HepG2 (cell line): Measurements from ENCODE around the gene FOXA1. TPM values are rescaled to one million over a fixed set of nuclear protein-coding genes. Genes with fewer than 3 reads are reported as not detected.
A peak's percentile ranks its signal among the peaks of the same experiment; 100 is the strongest.

Experiments used
- ARID5B ChIP-seq: IDR thresholded peaks from 2 replicates; pipeline ENCODE4 v1.4.0; 2020; ENCODE audit warnings: mild to moderate bottlenecking, missing genetic modification reagents
- NFAT5 ChIP-seq: sonication (generic); formaldehyde crosslinking; IDR thresholded peaks from 2 replicates; pipeline ENCODE4 v1.4.0; 2020; ENCODE audit warnings: missing genetic modification reagents
- ZMYM3 ChIP-seq: sonication (generic); formaldehyde crosslinking; IDR thresholded peaks from 2 replicates; pipeline ENCODE4 v1.5.1; 2020; ENCODE audit warnings: mild to moderate bottlenecking, missing genetic modification reagents
- ZNF3 ChIP-seq: IDR thresholded peaks from 2 replicates; pipeline ENCODE4 v1.7.0; 2017; ENCODE audit warnings: inconsistent platforms
- ZNF318 ChIP-seq: sonication (generic); formaldehyde crosslinking; IDR thresholded peaks from 2 replicates; pipeline ENCODE4 v1.4.0; 2020; ENCODE audit warnings: mild to moderate bottlenecking, missing genetic modification reagents
- ZNF414 ChIP-seq: sonication (generic); formaldehyde crosslinking; IDR thresholded peaks from 2 replicates; pipeline ENCODE4 v1.5.0; 2020; ENCODE audit warnings: missing genetic modification reagents
- ZNF614 ChIP-seq: IDR thresholded peaks from 2 replicates; pipeline ENCODE4 v1.6.1; 2018; ENCODE audit warnings: missing biosample characterization, missing genetic modification reagents, inconsistent platforms, borderline replicate concordance
- ZNF782 ChIP-seq: sonication (generic); formaldehyde crosslinking; IDR thresholded peaks from 2 replicates; pipeline ENCODE4 v1.4.0; 2020; ENCODE audit warnings: missing genetic modification reagents, mild to moderate bottlenecking, borderline replicate concordance
- polyA plus RNA-seq, 8 experiments: library from polyadenylated mRNA; depleted of rRNA in 3 of 8; stranded (reverse) in 7 of 8; unstranded in 1 of 8; fragments of >200 nt; fragmentation: Illumina TruSeq in 4 of 8; extraction: Trizol in 4 of 8; gene quantifications; 2 replicates each; pipeline versions ENCODE4 v1.2.1 to v1.2.3, GENCODE V29; 2011 to 2016; ENCODE audit warnings: low read depth in 4 of 8, missing spikeins in 1 of 8, mixed read lengths in 1 of 8; ENCODE audit not compliant: insufficient read depth in 1 of 8
- total RNA-seq, 5 experiments: library from RNA; depleted of rRNA; stranded (reverse); fragments of >200 nt; fragmentation: Illumina TruSeq; extraction: Trizol; gene quantifications; 2 replicates each; pipeline ENCODE4 v1.2.3, GENCODE V29; 2016; ENCODE audit warnings: low read depth in 1 of 5

The FOXA1 gene
- total and polyA plus RNA-seq, 2 of the 13 experiments (the other 11 are each of a cell fraction or from before 2014, with no cell fraction given) = 43.4 to 58.6 TPM

- TF ChIP-seq ZNF318 (CRISPR knock-in tag) (0 out of 2 replicates have a peak, but pooled peaks have one; percentile 35), ZNF614 (CRISPR knock-in tag) (peak; percentile 80; the same call in 1 of the 2 replicates), ZNF414 (no peak), NFAT5 (CRISPR knock-in tag) (no peak), ARID5B (CRISPR knock-in tag) (0 out of 2 replicates have a peak, but pooled peaks have one; percentile 27), ZNF782 (no peak), ZMYM3 (CRISPR knock-in tag) (peak; percentile 53; the same call in 1 of the 2 replicates), ZNF3 (peak; percentile 94)
These were observed 6.1 kb upstream of the FOXA1 start (continued) for GRCh38 chr14:37600880-37601741.
